ENCODE measurements around the gene RAB31.

Gene RAB31

DNA sequence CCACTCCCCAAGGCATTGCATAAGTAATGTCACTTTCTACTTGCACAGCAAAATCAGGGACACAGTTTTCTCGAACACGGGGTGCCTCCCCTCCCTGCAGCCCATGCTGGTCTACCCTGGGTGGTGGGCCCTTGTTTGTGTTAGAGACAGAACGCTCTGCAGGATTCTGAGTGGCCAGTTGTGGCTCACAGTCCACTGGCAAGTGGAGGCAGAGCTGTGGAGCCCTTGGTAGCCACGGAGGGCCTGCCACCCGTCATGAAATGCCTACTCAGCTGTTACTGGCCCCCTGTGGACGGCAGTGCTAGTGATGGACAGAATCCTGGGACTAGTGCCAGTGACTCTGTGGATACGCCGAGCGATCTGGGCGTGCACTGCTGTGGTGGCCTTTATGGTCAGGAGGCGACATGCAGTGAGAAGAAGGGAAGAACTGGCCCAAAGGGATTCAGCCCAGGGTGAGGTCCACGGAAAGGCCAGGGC lies 123.7 kb downstream of the RAB31 start:
- Histone ChIP-seq H3K4me1 (ENCODE audit: insufficient read depth, low read length) (peaks cover 14% of the 10 kb centered on the region), H3K9me3 (ENCODE audit: control insufficient read depth, insufficient read depth, low read length) (no peaks in the 10 kb centered on the region), H3K36me3 (ENCODE audit: insufficient read depth, low read length) (no peaks in the 10 kb centered on the region; the same call in 1 of the 2 replicates), H3K9ac (ENCODE audit: low read depth, low read length) (no peak overlapping the region)

DNA sequence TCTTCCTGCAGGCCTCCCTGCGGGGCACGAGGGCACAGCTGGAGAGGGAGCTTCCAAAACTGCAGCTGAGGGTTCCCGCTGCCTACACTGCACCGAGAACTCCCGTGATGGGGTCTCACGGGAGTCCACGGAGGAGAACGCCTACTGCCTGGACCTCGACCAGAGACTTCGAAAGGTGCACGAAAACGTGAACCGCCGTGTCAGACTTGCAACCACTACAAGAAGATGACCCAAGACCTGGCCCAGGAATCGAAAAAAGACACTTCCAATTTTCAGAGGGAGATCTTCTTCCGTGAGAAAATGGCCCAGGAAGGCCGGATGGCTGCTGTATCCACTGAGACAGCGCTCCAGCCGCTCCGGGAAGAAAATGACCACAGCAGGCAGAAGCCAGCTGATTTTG lies 124.8 kb downstream of the RAB31 start:
- H3K36me3 ChIP-seq (ENCODE audit: insufficient read depth, low read length), result no peaks in the 10 kb centered on the region; the same call in 1 of the 2 replicates
- H3K4me1 ChIP-seq (ENCODE audit: insufficient read depth, low read length), result peaks cover 15% of the 10 kb centered on the region
- H3K9me3 ChIP-seq (ENCODE audit: control insufficient read depth, insufficient read depth, low read length), result no peaks in the 10 kb centered on the region
- H3K9ac ChIP-seq (ENCODE audit: low read depth, low read length), result no peak overlapping the region

DNA sequence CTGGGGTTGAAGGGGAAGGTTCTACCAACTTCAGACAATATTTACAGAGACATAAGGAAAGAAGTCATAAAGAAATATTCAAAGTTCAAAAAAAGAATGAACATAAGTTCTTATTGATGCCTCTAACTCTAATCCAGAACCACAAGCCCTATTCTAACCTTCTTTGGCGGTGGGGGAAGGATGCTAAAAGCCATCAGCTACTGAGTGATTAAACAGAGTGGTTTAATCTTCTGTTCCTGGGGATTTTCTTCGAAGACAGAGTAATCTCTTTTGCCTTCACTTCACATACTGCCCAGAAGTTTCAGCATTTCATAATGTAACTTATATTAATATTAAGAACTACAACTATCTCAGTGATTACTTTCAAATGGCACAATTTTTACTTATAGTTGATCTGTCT lies 126.5 kb downstream of the RAB31 start:
- Histone ChIP-seq H3K36me3 (ENCODE audit: insufficient read depth, low read length) (no peaks in the 10 kb centered on the region; the same call in 1 of the 2 replicates), H3K9ac (ENCODE audit: low read depth, low read length) (no peak overlapping the region), H3K4me1 (ENCODE audit: insufficient read depth, low read length) (peaks cover 31% of the 10 kb centered on the region), H3K9me3 (ENCODE audit: control insufficient read depth, insufficient read depth, low read length) (no peaks in the 10 kb centered on the region)

DNA sequence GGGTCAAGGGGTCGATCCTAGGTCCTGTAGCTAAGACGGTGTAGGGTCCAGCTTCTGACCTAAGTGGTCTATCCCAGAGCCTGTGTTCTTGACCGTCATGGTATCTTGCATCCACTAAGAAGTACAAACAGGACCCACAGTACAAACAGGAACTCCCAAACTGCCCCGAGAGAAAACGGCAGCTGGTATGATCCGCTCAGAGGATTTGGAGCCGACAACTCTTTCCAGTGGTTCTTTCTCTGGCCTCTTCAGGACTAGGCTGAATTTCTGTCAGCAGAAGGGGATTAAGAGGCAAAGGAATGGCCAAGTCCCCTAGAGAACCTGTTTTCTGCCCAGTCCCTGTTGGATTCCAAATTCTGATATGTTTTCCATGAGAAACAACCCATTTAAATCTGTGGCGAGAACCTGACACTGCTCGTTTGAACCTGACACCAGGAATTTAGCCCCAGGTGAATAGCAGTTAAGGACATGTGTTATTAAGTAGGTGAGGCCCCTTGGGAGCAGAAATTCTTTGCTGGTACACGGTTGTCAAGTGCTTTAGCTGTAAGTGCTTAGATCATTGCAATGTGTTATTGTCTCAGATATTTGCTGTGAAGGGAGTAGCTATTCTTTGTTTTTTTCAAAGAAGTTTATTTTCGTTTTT lies 127.1 kb downstream of the RAB31 start:
- H3K36me3 ChIP-seq (ENCODE audit: insufficient read depth, low read length), result no peaks in the 10 kb centered on the region; the same call in 1 of the 2 replicates
- H3K9me3 ChIP-seq (ENCODE audit: control insufficient read depth, insufficient read depth, low read length), result no peaks in the 10 kb centered on the region
- H3K4me1 ChIP-seq (ENCODE audit: insufficient read depth, low read length), result peaks cover 38% of the 10 kb centered on the region
- no peak overlapping the region for H3K9ac ChIP-seq (ENCODE audit: low read depth, low read length)

DNA sequence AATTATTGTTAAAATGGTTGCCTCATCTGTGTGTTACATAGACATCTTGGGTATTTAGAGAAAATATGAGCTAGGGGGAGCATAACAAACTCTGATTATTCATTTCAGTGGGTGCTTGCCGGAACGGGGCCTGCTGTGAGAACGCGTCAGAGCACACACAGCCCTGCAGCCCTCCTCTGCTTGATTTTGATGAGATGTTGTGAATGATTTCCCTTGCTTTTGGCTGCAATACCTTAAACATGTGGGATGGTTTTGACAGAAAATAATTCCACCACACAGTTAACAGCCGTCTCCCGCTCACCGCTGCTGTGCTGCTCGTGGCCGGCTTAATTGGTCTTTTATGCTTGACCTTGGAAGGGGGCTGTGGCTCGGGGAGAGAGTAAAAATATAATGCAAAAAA lies 127.7 kb downstream of the RAB31 start:
- Histone ChIP-seq H3K9ac (ENCODE audit: low read depth, low read length) (no peak overlapping the region), H3K4me1 (ENCODE audit: insufficient read depth, low read length) (peaks cover 38% of the 10 kb centered on the region), H3K36me3 (ENCODE audit: insufficient read depth, low read length) (no peaks in the 10 kb centered on the region; the same call in 1 of the 2 replicates), H3K9me3 (ENCODE audit: control insufficient read depth, insufficient read depth, low read length) (no peaks in the 10 kb centered on the region)

DNA sequence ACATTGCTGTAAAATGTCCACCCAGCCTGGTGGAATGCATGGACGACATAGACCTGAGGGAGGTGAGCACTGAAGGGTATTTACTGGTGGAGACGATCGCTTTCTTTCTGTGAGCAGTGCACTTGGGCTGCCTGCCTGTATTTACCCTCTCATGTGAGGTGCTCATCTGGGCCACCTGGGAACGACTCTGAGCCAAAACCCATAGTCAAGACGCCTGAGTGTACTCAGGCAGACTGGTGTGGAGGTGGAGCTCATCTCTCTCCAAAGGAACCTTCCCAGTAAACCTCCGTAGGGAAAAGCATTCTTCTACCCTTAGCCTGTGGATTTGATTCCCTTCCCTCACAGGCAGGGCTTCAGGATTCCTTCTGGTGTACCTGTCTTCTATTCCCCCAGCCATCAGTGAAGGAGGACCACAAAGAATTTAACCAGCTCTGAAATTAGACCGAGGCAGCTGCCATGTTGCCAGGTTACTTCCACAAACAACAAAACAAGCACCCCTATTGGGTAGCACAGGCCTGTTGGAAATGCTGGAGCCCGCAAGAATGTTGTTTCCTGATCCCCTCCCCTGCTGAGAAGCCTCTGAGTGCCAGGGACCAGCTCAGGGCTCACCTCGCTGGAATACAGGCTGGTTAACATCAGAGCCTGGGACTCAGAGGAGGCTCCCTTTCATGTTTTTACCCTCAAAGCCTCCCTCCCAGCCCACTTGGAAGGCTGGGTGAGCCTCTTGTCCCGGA lies 130.2 kb downstream of the RAB31 start:
- Histone ChIP-seq H3K36me3 (ENCODE audit: insufficient read depth, low read length) (no peaks in the 10 kb centered on the region; the same call in 1 of the 2 replicates), H3K9ac (ENCODE audit: low read depth, low read length) (no peak overlapping the region), H3K9me3 (ENCODE audit: control insufficient read depth, insufficient read depth, low read length) (no peaks in the 10 kb centered on the region), H3K4me1 (ENCODE audit: insufficient read depth, low read length) (peaks cover 38% of the 10 kb centered on the region)

DNA sequence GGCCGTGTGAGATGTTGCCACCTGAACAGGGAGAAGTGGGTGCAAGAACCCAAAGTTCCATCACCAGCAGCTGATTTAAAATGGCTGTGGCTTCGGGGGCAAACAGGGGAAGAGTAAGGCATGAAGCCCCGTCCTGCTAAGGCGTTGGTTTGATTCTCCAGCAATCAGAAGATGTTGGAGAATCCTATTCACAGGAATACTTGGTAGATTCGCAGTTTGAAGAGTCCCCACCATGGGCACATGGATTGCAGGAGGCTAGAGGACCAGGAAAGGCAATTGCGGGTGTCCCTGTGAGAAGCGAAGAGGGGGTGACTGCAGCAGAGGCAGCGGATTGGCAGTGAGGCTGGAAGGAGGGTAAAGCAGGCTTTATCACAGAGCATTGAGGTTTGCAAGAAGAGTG lies 131.1 kb downstream of the RAB31 start:
- no peaks in the 10 kb centered on the region for H3K9me3 ChIP-seq (ENCODE audit: control insufficient read depth, insufficient read depth, low read length)
- no peaks in the 10 kb centered on the region; the same call in 1 of the 2 replicates for H3K36me3 ChIP-seq (ENCODE audit: insufficient read depth, low read length)
- no peak overlapping the region for H3K9ac ChIP-seq (ENCODE audit: low read depth, low read length)
- H3K4me1 ChIP-seq (ENCODE audit: insufficient read depth, low read length), result peaks cover 45% of the 10 kb centered on the region

DNA sequence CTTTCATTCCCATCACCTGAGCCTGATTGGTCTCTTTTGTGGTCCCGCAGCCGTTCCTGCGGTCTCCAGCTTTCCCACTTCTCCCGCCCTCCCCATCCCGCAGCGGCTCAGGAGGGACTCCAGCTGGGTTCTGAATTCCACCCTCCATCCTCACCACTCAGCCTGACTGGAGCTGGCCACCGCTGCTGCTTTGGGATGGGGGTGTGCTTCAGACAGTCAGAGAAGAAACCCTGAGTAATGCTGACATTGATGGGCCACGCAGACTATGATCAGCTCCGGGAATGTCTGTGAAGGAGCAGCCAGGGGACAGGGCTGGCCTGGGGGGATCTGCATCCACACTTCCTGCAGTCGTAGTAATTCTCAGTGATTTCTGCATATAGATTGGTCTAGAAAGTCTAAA lies 131.8 kb downstream of the RAB31 start:
- H3K36me3 ChIP-seq (ENCODE audit: insufficient read depth, low read length), result no peaks in the 10 kb centered on the region; the same call in 1 of the 2 replicates
- no peaks in the 10 kb centered on the region for H3K9me3 ChIP-seq (ENCODE audit: control insufficient read depth, insufficient read depth, low read length)
- H3K4me1 ChIP-seq (ENCODE audit: insufficient read depth, low read length), result peaks cover 44% of the 10 kb centered on the region
- H3K9ac ChIP-seq (ENCODE audit: low read depth, low read length), result no peak overlapping the region

DNA sequence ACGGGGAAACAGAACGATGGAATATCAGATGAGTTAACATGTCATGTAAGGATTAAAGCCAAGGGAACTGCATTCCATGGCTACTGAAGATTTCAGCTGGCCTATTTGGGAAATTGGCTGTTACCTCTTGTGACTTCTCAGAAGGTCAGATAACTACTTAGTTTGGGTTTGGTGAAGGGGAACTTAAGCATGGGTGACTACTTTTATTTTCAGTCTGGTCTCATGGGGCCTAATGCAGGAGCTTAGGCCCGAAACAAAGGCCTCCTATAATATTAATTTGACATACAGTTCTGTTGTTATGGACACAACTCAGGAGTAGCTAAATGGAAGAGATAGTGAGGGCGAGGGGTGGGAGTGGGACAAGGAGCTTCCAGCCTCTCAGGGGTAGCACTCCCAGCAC lies 133.7 kb downstream of the RAB31 start:
- Histone ChIP-seq H3K9ac (ENCODE audit: low read depth, low read length) (no peak overlapping the region), H3K9me3 (ENCODE audit: control insufficient read depth, insufficient read depth, low read length) (no peaks in the 10 kb centered on the region), H3K4me1 (ENCODE audit: insufficient read depth, low read length) (peaks cover 32% of the 10 kb centered on the region), H3K36me3 (ENCODE audit: insufficient read depth, low read length) (no peaks in the 10 kb centered on the region; the same call in 1 of the 2 replicates)

DNA sequence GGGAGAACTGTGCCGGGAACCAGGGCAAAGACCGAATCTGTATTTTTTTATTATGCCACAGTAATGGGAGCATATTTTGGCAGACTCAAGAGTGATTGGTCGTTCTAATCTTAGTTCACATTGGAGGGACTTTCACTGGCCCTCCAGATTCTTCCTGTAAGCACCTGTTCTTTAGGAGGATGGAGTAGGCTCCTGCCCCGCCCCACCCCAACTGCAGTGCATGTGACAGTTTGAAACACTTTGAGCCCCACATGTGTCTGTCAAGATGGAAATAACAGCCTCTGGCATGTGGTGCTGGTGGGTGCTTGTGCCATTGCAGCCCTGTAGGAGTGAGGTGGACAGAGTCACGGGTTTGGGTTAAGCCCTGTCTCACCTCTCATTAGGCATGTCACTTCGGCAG lies 134.3 kb downstream of the RAB31 start:
- no peak overlapping the region for H3K9ac ChIP-seq (ENCODE audit: low read depth, low read length)
- H3K4me1 ChIP-seq (ENCODE audit: insufficient read depth, low read length), result peaks cover 32% of the 10 kb centered on the region
- no peaks in the 10 kb centered on the region; the same call in none of the 2 replicates for H3K36me3 ChIP-seq (ENCODE audit: insufficient read depth, low read length)
- no peaks in the 10 kb centered on the region for H3K9me3 ChIP-seq (ENCODE audit: control insufficient read depth, insufficient read depth, low read length)

DNA sequence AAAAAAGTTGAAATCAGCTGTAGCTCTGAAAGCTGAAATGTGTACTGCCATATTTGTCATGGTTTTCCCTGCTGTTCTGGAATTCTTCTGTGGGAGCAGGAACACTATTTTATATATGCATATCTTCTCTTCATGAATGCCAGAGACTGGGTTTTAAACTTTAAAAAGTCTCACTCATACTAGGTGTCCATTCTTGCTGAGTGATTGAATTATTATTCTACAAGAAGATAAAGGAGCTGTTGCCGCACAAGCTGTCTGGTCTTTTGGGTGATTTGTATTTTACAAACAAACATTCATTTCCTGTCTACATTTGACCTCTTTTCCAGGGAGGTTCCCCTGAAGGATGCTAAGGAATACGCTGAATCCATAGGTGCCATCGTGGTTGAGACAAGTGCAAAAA lies 137.2 kb downstream of the RAB31 start:
- no peak overlapping the region for H3K9ac ChIP-seq (ENCODE audit: low read depth, low read length)
- peaks cover 8% of the 10 kb centered on the region; the same call in 1 of the 2 replicates for H3K4me1 ChIP-seq (ENCODE audit: insufficient read depth, low read length)
- no peaks in the 10 kb centered on the region; the same call in none of the 2 replicates for H3K36me3 ChIP-seq (ENCODE audit: insufficient read depth, low read length)
- no peaks in the 10 kb centered on the region for H3K9me3 ChIP-seq (ENCODE audit: control insufficient read depth, insufficient read depth, low read length)

DNA sequence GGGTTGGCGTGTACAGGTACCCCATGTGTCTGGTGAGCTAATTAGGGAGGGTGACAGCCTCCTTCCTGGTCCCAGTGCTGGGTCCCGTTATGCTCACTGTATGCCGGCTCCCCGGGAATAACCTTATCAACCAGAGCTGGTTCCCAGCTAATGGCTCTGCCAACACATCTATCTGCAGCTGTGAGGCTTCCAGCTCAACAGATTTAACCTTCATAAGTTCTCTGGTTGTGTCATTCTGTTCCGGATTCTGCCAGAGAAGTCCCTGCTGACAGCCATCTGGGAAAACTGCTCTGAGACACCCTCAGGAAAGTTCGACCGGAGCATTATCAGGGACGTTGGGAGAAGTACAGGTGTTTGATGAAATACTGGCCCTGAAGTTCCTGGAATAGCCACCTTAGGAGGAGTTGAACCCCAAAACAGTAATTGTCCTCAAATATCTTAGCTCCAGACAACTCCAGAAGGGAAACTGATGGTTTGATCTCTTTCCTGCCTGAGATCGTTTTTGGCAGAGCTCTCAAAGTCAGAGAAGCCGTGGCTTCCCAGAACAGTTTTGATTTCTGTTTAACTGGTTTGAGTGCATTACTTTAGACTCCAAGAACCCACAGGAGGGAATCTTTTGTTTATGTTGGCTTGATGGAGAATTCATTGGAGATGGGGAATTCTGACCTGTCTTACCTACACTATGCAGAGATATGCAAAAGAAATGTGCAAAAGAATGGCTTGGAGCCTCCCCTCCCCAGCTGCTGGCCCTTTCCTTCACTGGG lies 138.2 kb downstream of the RAB31 start:
- Histone ChIP-seq H3K36me3 (ENCODE audit: insufficient read depth, low read length) (no peaks in the 10 kb centered on the region; the same call in none of the 2 replicates), H3K9ac (ENCODE audit: low read depth, low read length) (no peak overlapping the region), H3K9me3 (ENCODE audit: control insufficient read depth, insufficient read depth, low read length) (no peaks in the 10 kb centered on the region), H3K4me1 (ENCODE audit: insufficient read depth, low read length) (peaks cover 8% of the 10 kb centered on the region; the same call in 1 of the 2 replicates)

DNA sequence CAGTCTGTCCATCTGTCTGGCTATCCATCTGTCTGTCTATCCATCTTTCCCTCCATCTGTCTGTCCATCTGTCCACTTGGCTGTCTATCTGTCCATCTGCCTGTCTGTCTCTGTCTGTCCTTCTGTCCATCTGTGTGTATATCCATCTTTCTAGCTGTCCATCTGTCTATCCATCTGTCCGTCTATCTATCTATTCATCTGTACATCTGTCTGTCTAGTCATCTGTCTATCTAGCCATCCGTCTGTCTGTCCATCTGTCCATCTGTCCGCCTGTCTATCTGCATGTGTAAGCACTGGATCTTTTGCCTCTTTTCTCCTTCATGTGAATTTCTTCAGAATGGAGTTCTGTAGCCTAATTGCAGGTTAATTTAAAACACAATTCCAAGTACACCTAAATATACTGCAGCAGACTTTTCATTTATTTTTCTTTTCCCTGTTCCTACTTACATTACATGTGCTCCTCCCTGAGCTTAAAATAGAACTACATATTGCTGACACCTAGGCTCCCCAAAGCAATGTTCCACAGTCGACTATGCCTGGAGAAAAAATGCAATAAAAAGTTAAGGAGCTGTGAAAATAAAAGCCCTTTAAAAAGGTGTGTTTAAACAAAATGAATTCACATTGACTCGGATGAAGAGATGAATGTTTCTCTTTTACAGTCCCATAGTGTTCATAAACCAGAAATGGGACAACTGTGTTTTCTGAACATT lies 140.2 kb downstream of the RAB31 start:
- H3K36me3 ChIP-seq (ENCODE audit: insufficient read depth, low read length), result no peaks in the 10 kb centered on the region; the same call in 1 of the 2 replicates
- peaks cover 8% of the 10 kb centered on the region; the same call in 1 of the 2 replicates for H3K4me1 ChIP-seq (ENCODE audit: insufficient read depth, low read length)
- peaks cover 5% of the 10 kb centered on the region; the same call in 1 of the 2 replicates for H3K9me3 ChIP-seq (ENCODE audit: control insufficient read depth, insufficient read depth, low read length)
- H3K9ac ChIP-seq (ENCODE audit: low read depth, low read length), result no peak overlapping the region

Data from ES-I3 (cell line).